BE2C (cell line): ENCODE measurements around the gene IRX4.

Source experiments
- DNase-seq: peaks from one replicate; pipeline ENCODE4 v3.0.0-alpha.2; 2020
- H3K27me3 ChIP-seq: fragments of 250-450 bp; sonication (Bioruptor Pico); 2 replicates; pipeline ENCODE4 v1.5.1; 2020; ENCODE audit warnings: mild to moderate bottlenecking
- H3K36me3 ChIP-seq: fragments of 250-450 bp; sonication (Bioruptor Pico); 2 replicates; pipeline ENCODE4 v1.5.1; 2020; ENCODE audit warnings: mild to moderate bottlenecking
- H3K4me1 ChIP-seq: fragments of 250-450 bp; sonication (Bioruptor Pico); 2 replicates; pipeline ENCODE4 v1.5.1; 2020
- H3K4me3 ChIP-seq: 2 replicates; pipeline ENCODE4 v1.5.1; 2011; ENCODE audit warnings: low read depth, low read length
- H3K9me3 ChIP-seq: fragments of 250-450 bp; sonication (Bioruptor Pico); 2 replicates; pipeline ENCODE4 v1.5.1; 2020
- CTCF ChIP-seq: IDR thresholded peaks from 2 replicates; pipeline ENCODE4 v1.5.1; 2012; ENCODE audit warnings: mild to moderate bottlenecking, low read depth, low read length

The IRX4 gene

GRCh38 chr5:1830571-1831228, 52.0 kb downstream of the IRX4 start:
- DNase-seq, result no peak
- Histone ChIP-seq H3K9me3 (no peaks in the 10 kb centered on the region), H3K4me1 (peaks cover 6% of the 10 kb centered on the region), H3K36me3 (peaks cover 1% of the 10 kb centered on the region), H3K4me3 (no peak overlapping the region), H3K27me3 (peaks cover 25% of the 10 kb centered on the region)
- no peak for TF ChIP-seq CTCF

- Histone ChIP-seq H3K36me3 (peaks cover 12% of the 10 kb centered on the region), H3K4me1 (peaks cover 6% of the 10 kb centered on the region), H3K27me3 (peaks cover 3% of the 10 kb centered on the region; the same call in 1 of the 2 replicates), H3K9me3 (no peaks in the 10 kb centered on the region), H3K4me3 (no peak overlapping the region)
- no peak for DNase-seq
- no peak for TF ChIP-seq CTCF
Measured at GRCh38 chr5:1827886-1828397, 54.8 kb downstream of the IRX4 start.
